Measurements from ENCODE around the gene RPL10.
A peak's percentile ranks its signal among the peaks of the same experiment; 100 is the strongest.
"Not testable (repeated sequence)": the region's sequence is repeated elsewhere in the genome, so short reads cannot be mapped to it uniquely, and the experiment has no call there.

Gene RPL10

GRCh38 chrX:154378799-154379568 lies 19.2 kb upstream of the RPL10 start, which contains the start of gene EMD:
Gene EMD (plus strand): TSS chrX:154379295. CDS start chrX:154379485, 190 bp downstream.
- Mint-ChIP-seq H3K27ac (peak within 1 kb of the TSS; percentile 91), H3K4me1 (ENCODE audit: low read depth) (peaks cover 11% of the 10 kb centered on the region), H3K9me3 (no peaks in the 10 kb centered on the region), H3K4me3 (peak within 1 kb of the TSS; percentile 85), H3K27me3 (ENCODE audit: low read depth) (no peaks in the 10 kb centered on the region), H3K36me3 (ENCODE audit: low read depth) (peaks cover 14% of the 10 kb centered on the region)
- peak; percentile 96 for DNase-seq (ENCODE audit: low spot score)

- peaks cover 11% of the 10 kb centered on the region for H3K4me1 Mint-ChIP-seq (ENCODE audit: low read depth)
- peaks cover 14% of the 10 kb centered on the region for H3K36me3 Mint-ChIP-seq (ENCODE audit: low read depth)
- no peaks in the 10 kb centered on the region for H3K27me3 Mint-ChIP-seq (ENCODE audit: low read depth)
- no peak for DNase-seq (ENCODE audit: low spot score)
- peak overlapping the region; percentile 85 for H3K4me3 Mint-ChIP-seq
- H3K9me3 Mint-ChIP-seq: no peaks in the 10 kb centered on the region
- peak overlapping the region; percentile 91 for H3K27ac Mint-ChIP-seq
Observed at GRCh38 chrX:154379569-154379951, 18.6 kb upstream of the RPL10 start.

GRCh38 chrX:154380153-154380552 lies 18.0 kb upstream of the RPL10 start:
- peaks cover 14% of the 10 kb centered on the region for H3K36me3 Mint-ChIP-seq (ENCODE audit: low read depth)
- H3K9me3 Mint-ChIP-seq: no peaks in the 10 kb centered on the region
- peak overlapping the region; percentile 91 for H3K27ac Mint-ChIP-seq
- H3K4me3 Mint-ChIP-seq: peak overlapping the region; percentile 85
- no peak for DNase-seq (ENCODE audit: low spot score)
- no peaks in the 10 kb centered on the region for H3K27me3 Mint-ChIP-seq (ENCODE audit: low read depth)
- peaks cover 11% of the 10 kb centered on the region for H3K4me1 Mint-ChIP-seq (ENCODE audit: low read depth)

GRCh38 chrX:154380787-154381186 lies 17.4 kb upstream of the RPL10 start:
- DNase-seq (ENCODE audit: low spot score): no peak
- Mint-ChIP-seq H3K4me3 (peak overlapping the region; percentile 85), H3K27me3 (ENCODE audit: low read depth) (no peaks in the 10 kb centered on the region), H3K36me3 (ENCODE audit: low read depth) (peaks cover 14% of the 10 kb centered on the region), H3K4me1 (ENCODE audit: low read depth) (peaks cover 11% of the 10 kb centered on the region), H3K27ac (peak overlapping the region; percentile 87), H3K9me3 (no peaks in the 10 kb centered on the region)

GRCh38 chrX:154381271-154381670 lies 16.9 kb upstream of the RPL10 start:
- no peaks in the 10 kb centered on the region for H3K9me3 Mint-ChIP-seq
- H3K4me1 Mint-ChIP-seq (ENCODE audit: low read depth): peaks cover 11% of the 10 kb centered on the region
- peaks cover 14% of the 10 kb centered on the region for H3K36me3 Mint-ChIP-seq (ENCODE audit: low read depth)
- H3K27me3 Mint-ChIP-seq (ENCODE audit: low read depth): no peaks in the 10 kb centered on the region
- no peak overlapping the region for H3K27ac Mint-ChIP-seq
- H3K4me3 Mint-ChIP-seq: no peak overlapping the region
- DNase-seq (ENCODE audit: low spot score): no peak

- peaks cover 7% of the 10 kb centered on the region for H3K4me1 Mint-ChIP-seq (ENCODE audit: low read depth)
- DNase-seq (ENCODE audit: low spot score): no peak
Observed at GRCh38 chrX:154382483-154383069, 15.6 kb upstream of the RPL10 start.

GRCh38 chrX:154383359-154384283 lies 14.6 kb upstream of the RPL10 start:
- DNase-seq (ENCODE audit: low spot score): no peak
- Mint-ChIP-seq H3K4me1 (ENCODE audit: low read depth) (peaks cover 7% of the 10 kb centered on the region), H3K9me3 (no peaks in the 10 kb centered on the region), H3K27ac (no peak overlapping the region), H3K36me3 (ENCODE audit: low read depth) (peaks cover 14% of the 10 kb centered on the region), H3K4me3 (no peak overlapping the region), H3K27me3 (ENCODE audit: low read depth) (no peaks in the 10 kb centered on the region)

More at GRCh38 chrX:154382483-154383069, 15.6 kb upstream of the RPL10 start:
- H3K27me3 Mint-ChIP-seq (ENCODE audit: low read depth): no peaks in the 10 kb centered on the region
- peaks cover 14% of the 10 kb centered on the region for H3K36me3 Mint-ChIP-seq (ENCODE audit: low read depth)
- H3K27ac Mint-ChIP-seq: no peak overlapping the region
- H3K4me3 Mint-ChIP-seq: no peak overlapping the region
- no peaks in the 10 kb centered on the region for H3K9me3 Mint-ChIP-seq

GRCh38 chrX:154384284-154384892 lies 13.8 kb upstream of the RPL10 start:
- DNase-seq (ENCODE audit: low spot score): no peak
- Mint-ChIP-seq H3K27ac (no peak overlapping the region), H3K9me3 (no peaks in the 10 kb centered on the region), H3K4me3 (no peak overlapping the region), H3K36me3 (ENCODE audit: low read depth) (peaks cover 14% of the 10 kb centered on the region), H3K27me3 (ENCODE audit: low read depth) (no peaks in the 10 kb centered on the region), H3K4me1 (ENCODE audit: low read depth) (peaks cover 7% of the 10 kb centered on the region)

- H3K4me1 Mint-ChIP-seq (ENCODE audit: low read depth); H3K9me3 Mint-ChIP-seq; H3K27ac Mint-ChIP-seq; H3K4me3 Mint-ChIP-seq; H3K36me3 Mint-ChIP-seq (ENCODE audit: low read depth); DNase-seq (ENCODE audit: low spot score); H3K27me3 Mint-ChIP-seq (ENCODE audit: low read depth): not testable (repeated sequence)
Observed at GRCh38 chrX:154388094-154388493, 10.1 kb upstream of the RPL10 start.

GRCh38 chrX:154388649-154389048 lies 9.5 kb upstream of the RPL10 start:
- H3K27me3 Mint-ChIP-seq (ENCODE audit: low read depth); H3K27ac Mint-ChIP-seq; H3K4me1 Mint-ChIP-seq (ENCODE audit: low read depth); H3K36me3 Mint-ChIP-seq (ENCODE audit: low read depth); H3K4me3 Mint-ChIP-seq; DNase-seq (ENCODE audit: low spot score); H3K9me3 Mint-ChIP-seq: not testable (repeated sequence)

- not testable (repeated sequence) for H3K27me3 Mint-ChIP-seq (ENCODE audit: low read depth); H3K27ac Mint-ChIP-seq; H3K9me3 Mint-ChIP-seq; H3K4me1 Mint-ChIP-seq (ENCODE audit: low read depth); H3K4me3 Mint-ChIP-seq; H3K36me3 Mint-ChIP-seq (ENCODE audit: low read depth)
- peak; percentile 34 for DNase-seq (ENCODE audit: low spot score)
Observed at GRCh38 chrX:154389812-154390747, 8.1 kb upstream of the RPL10 start.

GRCh38 chrX:154396363-154396762 lies 1.8 kb upstream of the RPL10 start:
- not testable (repeated sequence) for H3K4me1 Mint-ChIP-seq (ENCODE audit: low read depth); H3K4me3 Mint-ChIP-seq; H3K9me3 Mint-ChIP-seq; H3K27ac Mint-ChIP-seq; DNase-seq (ENCODE audit: low spot score); H3K27me3 Mint-ChIP-seq (ENCODE audit: low read depth)
- H3K36me3 Mint-ChIP-seq (ENCODE audit: low read depth): peaks cover 31% of the 10 kb centered on the region
